ENCODE data around the gene PPP4R1. TPM values are rescaled to one million over a fixed set of nuclear protein-coding genes. Genes with fewer than 3 reads are reported as not detected.

PPP4R1 gene
- total RNA-seq, 4 donors from 2014 or later, result 129 to 233 (median 186) TPM

DNA sequence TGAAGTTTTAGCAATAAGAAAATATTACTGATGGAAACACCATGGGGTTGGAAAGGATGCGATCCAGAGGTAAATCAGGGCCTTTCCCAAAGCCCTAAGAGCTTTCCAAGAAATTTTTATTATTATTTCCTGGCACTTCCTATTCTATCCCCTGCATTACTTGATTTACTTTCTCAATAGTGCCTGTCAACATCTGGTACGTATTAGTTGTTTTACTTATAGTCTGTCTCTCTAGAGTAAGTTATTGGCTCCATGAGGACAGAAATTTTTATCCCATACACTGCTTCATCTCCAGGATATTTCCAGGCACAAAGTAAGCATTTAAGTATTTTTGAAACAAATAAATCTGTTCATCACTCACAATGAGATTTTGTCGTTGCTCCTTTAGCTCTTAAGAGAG lies 18.1 kb downstream of the PPP4R1 start:
- Histone ChIP-seq H3K36me3 (peaks cover 0 to 60% (median 5%) of the 10 kb centered on the region in 3 donors), H3K9me3 (peaks cover 0 to 18% (median 5%) of the 10 kb centered on the region in 3 donors), H3K27me3 (no peaks in the 10 kb centered on the region), H3K4me3 (no peak overlapping the region), H3K4me1 (peaks cover 3 to 47% (median 21%) of the 10 kb centered on the region in 3 donors), H3K27ac (peak overlapping the region in 3 of 4 donors; percentile 32 to 72 (median 51))
- intact Hi-C loops (cut with DNase I), result no loop called here
- DNase-seq, result no peak
- 38 to 46% methylated on average over 3 of the region's 3 CpGs for WGBS, 2 donors
- no peak for TF ChIP-seq POLR2A (IDR thresholded peaks at IDR 0.05)
- TF ChIP-seq, protein P1, sequence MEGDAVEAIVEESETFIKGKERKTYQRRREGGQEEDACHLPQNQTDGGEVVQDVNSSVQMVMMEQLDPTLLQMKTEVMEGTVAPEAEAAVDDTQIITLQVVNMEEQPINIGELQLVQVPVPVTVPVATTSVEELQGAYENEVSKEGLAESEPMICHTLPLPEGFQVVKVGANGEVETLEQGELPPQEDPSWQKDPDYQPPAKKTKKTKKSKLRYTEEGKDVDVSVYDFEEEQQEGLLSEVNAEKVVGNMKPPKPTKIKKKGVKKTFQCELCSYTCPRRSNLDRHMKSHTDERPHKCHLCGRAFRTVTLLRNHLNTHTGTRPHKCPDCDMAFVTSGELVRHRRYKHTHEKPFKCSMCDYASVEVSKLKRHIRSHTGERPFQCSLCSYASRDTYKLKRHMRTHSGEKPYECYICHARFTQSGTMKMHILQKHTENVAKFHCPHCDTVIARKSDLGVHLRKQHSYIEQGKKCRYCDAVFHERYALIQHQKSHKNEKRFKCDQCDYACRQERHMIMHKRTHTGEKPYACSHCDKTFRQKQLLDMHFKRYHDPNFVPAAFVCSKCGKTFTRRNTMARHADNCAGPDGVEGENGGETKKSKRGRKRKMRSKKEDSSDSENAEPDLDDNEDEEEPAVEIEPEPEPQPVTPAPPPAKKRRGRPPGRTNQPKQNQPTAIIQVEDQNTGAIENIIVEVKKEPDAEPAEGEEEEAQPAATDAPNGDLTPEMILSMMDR (IDR thresholded peaks at IDR 0.05), result no peak

DNA sequence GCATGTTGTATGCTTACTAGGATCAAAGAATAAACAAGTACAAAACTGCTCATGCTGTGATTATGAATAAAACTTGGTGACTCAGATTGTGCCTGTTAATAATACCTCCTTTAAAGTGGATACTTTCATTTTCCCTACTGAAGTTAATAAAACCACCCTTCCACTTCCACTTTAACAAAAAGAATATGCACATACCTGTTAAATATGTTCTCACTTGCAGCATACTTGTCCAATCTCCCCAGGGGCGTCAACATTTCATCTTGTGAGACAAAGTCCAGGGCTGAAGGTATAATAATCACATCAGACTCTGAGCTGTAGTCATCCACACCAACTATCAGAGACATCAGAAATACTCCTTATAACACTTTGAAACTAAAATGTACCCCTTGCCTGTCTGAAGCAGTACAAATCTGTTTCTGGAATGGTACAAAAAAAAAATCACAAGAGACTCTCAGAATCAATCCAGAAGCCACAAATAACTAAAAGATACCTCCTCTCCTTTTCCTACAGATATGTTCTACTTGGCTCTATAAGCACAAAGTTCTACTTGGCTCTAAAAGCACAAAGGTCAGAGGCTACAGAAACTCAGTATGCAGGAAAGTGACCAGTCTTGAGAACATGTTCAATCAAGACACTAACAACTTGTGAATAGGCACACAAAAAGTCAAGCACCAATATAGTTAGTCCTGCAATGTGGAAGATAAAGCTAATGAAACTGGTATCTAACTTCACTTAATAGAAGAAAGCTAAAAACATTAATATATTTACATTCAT lies 19.3 kb downstream of the PPP4R1 start:
- WGBS, 2 donors, result 21 to 30% methylated on average over 1 of the region's 1 CpG
- Histone ChIP-seq H3K4me3 (peak overlapping the region in 1 of 4 donors; percentile 3), H3K9me3 (peaks cover 0 to 7% (median 0%) of the 10 kb centered on the region in 3 donors), H3K36me3 (peaks cover 0 to 60% (median 5%) of the 10 kb centered on the region in 3 donors), H3K4me1 (peaks cover 3 to 56% (median 21%) of the 10 kb centered on the region in 3 donors), H3K27ac (peak overlapping the region; percentile 5 to 74 (median 62)), H3K27me3 (no peaks in the 10 kb centered on the region)
- TF ChIP-seq POLR2A (IDR thresholded peaks at IDR 0.05), result no peak
- TF ChIP-seq, protein P1 (IDR thresholded peaks at IDR 0.05), result no peak
- intact Hi-C loops (cut with DNase I), result no loop called here
- DNase-seq, result no peak

DNA sequence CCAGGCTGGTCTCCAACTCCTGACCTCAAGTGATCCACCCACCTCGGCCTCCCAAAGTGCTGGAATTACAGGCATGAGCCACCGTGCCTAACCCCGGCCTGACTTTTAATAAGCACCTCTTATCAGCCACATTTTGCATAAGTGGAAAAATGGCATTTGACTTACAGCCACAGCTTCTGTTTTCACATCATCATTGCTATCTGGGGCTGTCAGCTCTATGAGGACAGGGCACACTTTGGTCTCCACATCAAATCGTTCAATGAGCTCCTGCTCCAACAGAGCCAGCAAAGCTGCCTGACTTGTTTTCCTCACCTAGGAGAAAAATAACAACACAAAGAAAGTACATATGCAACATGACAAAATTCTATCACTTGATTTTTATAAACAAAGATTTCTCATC lies 26.4 kb downstream of the PPP4R1 start:
- DNase-seq, result no peak
- H3K27ac ChIP-seq, result no peak overlapping the region
- intact Hi-C loops (cut with DNase I), result no loop called here
- WGBS, 2 donors, result 93 to 94% methylated on average over 4 of the region's 4 CpGs
- H3K36me3 ChIP-seq, result peaks cover 8 to 97% (median 26%) of the 10 kb centered on the region in 3 donors
- peaks cover 0 to 13% (median 0%) of the 10 kb centered on the region in 3 donors for H3K4me1 ChIP-seq
- H3K9me3 ChIP-seq, result no peaks in the 10 kb centered on the region
- no peaks in the 10 kb centered on the region for H3K27me3 ChIP-seq
- TF ChIP-seq, protein P1 (IDR thresholded peaks at IDR 0.05), result no peak
- no peak for TF ChIP-seq POLR2A (IDR thresholded peaks at IDR 0.05)
- no peak overlapping the region for H3K4me3 ChIP-seq

DNA sequence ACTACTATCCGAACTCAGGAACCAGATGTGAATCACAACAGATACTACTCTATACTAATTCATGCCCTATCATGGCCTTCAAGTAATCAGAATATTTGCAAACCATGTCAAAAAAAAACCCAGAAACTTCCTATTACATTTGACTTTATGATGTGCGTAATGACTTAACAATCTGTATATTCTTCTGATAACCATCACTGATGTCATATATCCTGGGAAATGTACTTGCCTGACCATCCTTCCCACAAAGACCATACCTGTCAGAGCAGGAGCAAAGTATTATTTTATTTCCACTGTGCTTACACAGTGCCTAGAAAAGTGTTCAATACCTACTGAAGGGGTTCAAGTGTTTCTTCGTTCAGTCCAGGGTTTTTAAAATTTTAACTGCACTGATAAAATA lies 27.5 kb downstream of the PPP4R1 start:
- WGBS, 2 donors, result 94 to 99% methylated on average over 3 of the region's 3 CpGs
- peaks cover 8 to 97% (median 26%) of the 10 kb centered on the region in 3 donors for H3K36me3 ChIP-seq
- no peak overlapping the region for H3K4me3 ChIP-seq
- peaks cover 0 to 9% (median 0%) of the 10 kb centered on the region in 3 donors for H3K4me1 ChIP-seq
- H3K27ac ChIP-seq, result no peak overlapping the region
- no peaks in the 10 kb centered on the region for H3K27me3 ChIP-seq
- TF ChIP-seq, protein P1 (IDR thresholded peaks at IDR 0.05), result no peak
- TF ChIP-seq POLR2A (IDR thresholded peaks at IDR 0.05), result no peak
- DNase-seq, result no peak
- intact Hi-C loops (cut with DNase I), result no loop called here
- no peaks in the 10 kb centered on the region for H3K9me3 ChIP-seq

DNA sequence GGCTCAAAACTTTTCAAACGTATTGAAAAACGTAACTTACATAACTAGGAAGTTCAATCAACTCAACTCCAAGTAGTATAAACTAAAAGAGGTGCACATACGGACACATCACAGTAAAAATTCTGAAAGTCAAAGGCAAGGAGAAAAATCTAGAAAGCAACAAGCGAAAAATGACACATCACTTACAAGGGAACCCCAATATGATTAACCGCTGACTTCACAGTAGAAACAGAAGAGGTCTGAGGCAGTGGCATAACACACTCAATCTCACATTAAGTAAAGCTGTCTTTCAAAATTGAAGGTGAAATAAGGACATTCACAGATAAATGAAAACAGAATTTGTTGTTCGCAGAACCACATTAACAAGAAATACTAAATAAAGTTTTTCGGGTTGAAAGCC lies 32.7 kb downstream of the PPP4R1 start:
- 90 to 93% methylated on average over 7 of the region's 7 CpGs for whole genome bisulfite sequencing, 2 donors
- H3K4me1 ChIP-seq, result peaks cover 0 to 29% (median 0%) of the 10 kb centered on the region in 3 donors
- H3K9me3 ChIP-seq, result no peaks in the 10 kb centered on the region
- no peak for TF ChIP-seq POLR2A (IDR thresholded peaks at IDR 0.05)
- TF ChIP-seq, protein P1 (IDR thresholded peaks at IDR 0.05), result no peak
- no peak overlapping the region for H3K27ac ChIP-seq
- intact Hi-C loops (cut with DNase I), result no loop called here
- no peak overlapping the region for H3K4me3 ChIP-seq
- no peak for DNase-seq
- no peaks in the 10 kb centered on the region for H3K27me3 ChIP-seq
- peaks cover 0 to 95% (median 6%) of the 10 kb centered on the region in 3 donors for H3K36me3 ChIP-seq

Measured in esophagus squamous epithelium (tissue), 5 donors.